Stimulated activated CD4-positive, alpha-beta T cell treated with anti-CD3 and anti-CD28 coated beads, Interleukin-1b, Interleukin-23, amount 100 ng/mL, for 4 hours (primary cell): ENCODE measurements around the gene PPP1R14B.
"Not testable (repeated sequence)": the region's sequence is repeated elsewhere in the genome, so short reads cannot be mapped to it uniquely, and the experiment has no call there.

Experiments
- DNase-seq, 2 donors: peaks; one replicate each; pipeline ENCODE4 v3.0.0-alpha.2; 2020; ENCODE audit warnings: low read depth in 2 of 2

PPP1R14B gene

GRCh38 chr11:64260147-64260708 lies 13.5 kb upstream of the PPP1R14B start:
- no peak for DNase-seq

GRCh38 chr11:64259533-64260067 lies 12.9 kb upstream of the PPP1R14B start:
- DNase-seq, result no peak

- no peak for DNase-seq
Observed at GRCh38 chr11:64258946-64259532, 12.3 kb upstream of the PPP1R14B start.

GRCh38 chr11:64258356-64258755 lies 11.6 kb upstream of the PPP1R14B start:
- DNase-seq, result no peak

GRCh38 chr11:64256300-64256699 lies 9.6 kb upstream of the PPP1R14B start:
- DNase-seq, result no peak

- no peak for DNase-seq
Observed at GRCh38 chr11:64255135-64256128, 8.7 kb upstream of the PPP1R14B start.

GRCh38 chr11:64254326-64254725 lies 7.6 kb upstream of the PPP1R14B start:
- DNase-seq, result no peak

- DNase-seq, result no peak
Observed at GRCh38 chr11:64253481-64253880, 6.7 kb upstream of the PPP1R14B start.

- no peak for DNase-seq
Observed at GRCh38 chr11:64253043-64253442, 6.3 kb upstream of the PPP1R14B start.

- DNase-seq, result no peak
Observed at GRCh38 chr11:64252003-64252872, 5.5 kb upstream of the PPP1R14B start.

GRCh38 chr11:64251753-64252002 lies 4.9 kb upstream of the PPP1R14B start:
- DNase-seq, result no peak

GRCh38 chr11:64251016-64251752 lies 4.4 kb upstream of the PPP1R14B start, which contains the start of gene PLCB3:
Gene PLCB3 (plus strand): TSS chr11:64251530. CDS start chr11:64251650, 120 bp downstream.
- peak; percentile 61 to 68 for DNase-seq

GRCh38 chr11:64250415-64251015 lies 3.8 kb upstream of the PPP1R14B start:
- DNase-seq, result no peak

- no peak for DNase-seq
Observed at GRCh38 chr11:64249563-64250414, 3.0 kb upstream of the PPP1R14B start.

- no peak for DNase-seq
Observed at GRCh38 chr11:64249038-64249437, 2.3 kb upstream of the PPP1R14B start.

- no peak for DNase-seq
Observed at GRCh38 chr11:64248578-64248977, 1.8 kb upstream of the PPP1R14B start.

- no peak for DNase-seq
Observed at GRCh38 chr11:64247729-64248531, 1.2 kb upstream of the PPP1R14B start.

GRCh38 chr11:64246621-64246870 lies 197 bp downstream of the PPP1R14B start:
- DNase-seq, result not testable (repeated sequence)
